SKM-1 (cell line): Measurements from ENCODE around the gene SPAG6.
"Not testable (repeated sequence)": the region's sequence is repeated elsewhere in the genome, so short reads cannot be mapped to it uniquely, and the experiment has no call there.

Experiments
- DNase-seq: peaks from one replicate; lab custom pipeline; 2025; ENCODE audit not compliant: unreplicated experiment; lab: John Stamatoyannopoulos, UW

SPAG6 gene

GRCh38 chr10:22341190-22341925, 3.9 kb upstream of the SPAG6 start:
- DNase-seq, result no peak

- no peak for DNase-seq
Measured at GRCh38 chr10:22341926-22342196, 3.4 kb upstream of the SPAG6 start.

- no peak for DNase-seq
Measured at GRCh38 chr10:22342421-22342820, 2.9 kb upstream of the SPAG6 start.

GRCh38 chr10:22343731-22344130, 1.6 kb upstream of the SPAG6 start:
- no peak for DNase-seq

- no peak for DNase-seq
Measured at GRCh38 chr10:22344249-22344648, 1.0 kb upstream of the SPAG6 start.

GRCh38 chr10:22344781-22345300, 455 bp upstream of the SPAG6 start:
- DNase-seq, result no peak

- DNase-seq, result no peak
Measured at GRCh38 chr10:22346096-22346661, 883 bp downstream of the SPAG6 start.

- no peak for DNase-seq
Measured at GRCh38 chr10:22349755-22350154, 4.5 kb downstream of the SPAG6 start.

- DNase-seq, result no peak
Measured at GRCh38 chr10:22351131-22351703, 5.9 kb downstream of the SPAG6 start.

GRCh38 chr10:22356324-22356873, 11.1 kb downstream of the SPAG6 start:
- DNase-seq, result no peak

GRCh38 chr10:22357770-22358169, 12.5 kb downstream of the SPAG6 start:
- DNase-seq, result not testable (repeated sequence)

- DNase-seq, result no peak
Measured at GRCh38 chr10:22363305-22363704, 18.0 kb downstream of the SPAG6 start.

GRCh38 chr10:22364407-22365140, 19.3 kb downstream of the SPAG6 start:
- no peak for DNase-seq

- DNase-seq, result no peak
Measured at GRCh38 chr10:22365233-22365632, 19.9 kb downstream of the SPAG6 start.

- no peak for DNase-seq
Measured at GRCh38 chr10:22365644-22366434, 20.5 kb downstream of the SPAG6 start.

- DNase-seq, result no peak
Measured at GRCh38 chr10:22366435-22366703, 21.1 kb downstream of the SPAG6 start.

- no peak for DNase-seq
Measured at GRCh38 chr10:22366771-22367170, 21.5 kb downstream of the SPAG6 start.

GRCh38 chr10:22367471-22367870, 22.2 kb downstream of the SPAG6 start:
- no peak for DNase-seq

GRCh38 chr10:22368402-22368801, 23.1 kb downstream of the SPAG6 start:
- DNase-seq, result no peak

GRCh38 chr10:22368981-22369380, 23.7 kb downstream of the SPAG6 start:
- no peak for DNase-seq

GRCh38 chr10:22369434-22370072, 24.3 kb downstream of the SPAG6 start:
- peak; percentile 9 for DNase-seq
